A673 (cell line): Measurements from ENCODE around the gene PRAME.

Experiments
- CTCF ChIP-seq: fragments of 300-800, 200-600 bp; sonication (generic); conservative IDR thresholded peaks from 2 replicates; pipeline ENCODE4 v1.5.1; 2017; ENCODE audit warnings: low read depth, mild to moderate bottlenecking, antibody characterized with exemption, low read length, moderate library complexity, mixed read lengths
- EZH2 ChIP-seq: fragments of 200-600 bp; sonication (generic); IDR thresholded peaks from 2 replicates; pipeline ENCODE4 v1.6.1; 2017; ENCODE audit warnings: borderline replicate concordance, low read depth, mild to moderate bottlenecking, mixed read lengths, antibody characterized with exemption, low read length; ENCODE audit not compliant: poor library complexity, severe bottlenecking

- TF ChIP-seq CTCF = no peak
- TF ChIP-seq EZH2 = no peak
These were observed 37.4 kb downstream of the PRAME start for GRCh38 chr22:22521631-22522030.
